K562 (cell line): ENCODE measurements around the gene RGL2. TPM values are rescaled to one million over a fixed set of nuclear protein-coding genes. Genes with fewer than 3 reads are reported as not detected.
A peak's percentile ranks its signal among the peaks of the same experiment; 100 is the strongest.

Experiments
- ARID3A ChIP-seq: IDR thresholded peaks from 2 replicates; pipeline ENCODE4 v1.6.1; 2012; ENCODE audit warnings: low read depth, low read length, improper control_type of control experiment, borderline replicate concordance
- ATF7 ChIP-seq: fragments of 450-650 bp; IDR thresholded peaks from 2 replicates; pipeline ENCODE4 v1.7.1; 2014; ENCODE audit warnings: mild to moderate bottlenecking, moderate library complexity
- CREB3 ChIP-seq: fragments of 450-650 bp; conservative IDR thresholded peaks from 2 replicates; pipeline ENCODE4 v1.6.1; 2016; ENCODE audit warnings: missing genetic modification characterization, low read depth, mild to moderate bottlenecking, missing compliant biosample characterization, moderate library complexity
- EGR1 ChIP-seq: fragments of 450-650 bp; conservative IDR thresholded peaks from 2 replicates; pipeline ENCODE4 v1.6.1; 2017; ENCODE audit warnings: mild to moderate bottlenecking
- EWSR1 ChIP-seq: fragments of 450-650 bp; IDR thresholded peaks from 2 replicates; pipeline ENCODE4 v1.6.1; 2018; ENCODE audit warnings: borderline replicate concordance, mild to moderate bottlenecking, low read depth, moderate library complexity; ENCODE audit not compliant: partially characterized antibody
- FOXJ2 ChIP-seq: fragments of 200-800 bp; sonication (Bioruptor generic); IDR thresholded peaks from 2 replicates; pipeline ENCODE4 v1.6.1; 2016; ENCODE audit warnings: missing genetic modification characterization, missing compliant biosample characterization
- HDAC6 ChIP-seq: IDR thresholded peaks from 2 replicates; pipeline ENCODE4 v1.6.1; 2012; ENCODE audit warnings: low read depth, mild to moderate bottlenecking, control low read depth, inconsistent platforms, low read length, moderate library complexity
- HIVEP1 ChIP-seq: fragments of 250-450 bp; sonication (Bioruptor Pico); IDR thresholded peaks from 2 replicates; pipeline ENCODE4 v1.4.0; 2020; ENCODE audit warnings: mild to moderate bottlenecking
- HNRNPUL1 ChIP-seq: fragments of 200-400 bp; formaldehyde crosslinking; IDR thresholded peaks from 2 replicates; pipeline ENCODE4 v1.6.1; 2017; ENCODE audit warnings: low read length
- HOMEZ ChIP-seq: fragments of 250-450 bp; sonication (Bioruptor Pico); IDR thresholded peaks from 2 replicates; pipeline ENCODE4 v1.4.0; 2020; ENCODE audit warnings: mild to moderate bottlenecking, moderate library complexity
- HOXB6 ChIP-seq: fragments of 250-450 bp; sonication (Bioruptor Pico); IDR thresholded peaks from 2 replicates; pipeline ENCODE4 v1.5.1; 2022; ENCODE audit warnings: mild to moderate bottlenecking, borderline replicate concordance
- KAT7 ChIP-seq: sonication (generic); formaldehyde crosslinking; IDR thresholded peaks from 2 replicates; pipeline ENCODE4 v1.8.0; 2022; ENCODE audit warnings: missing genetic modification reagents, mild to moderate bottlenecking, borderline replicate concordance
- MAFG ChIP-seq: fragments of 450-650 bp; conservative IDR thresholded peaks from 2 replicates; pipeline ENCODE4 v1.6.1; 2016; ENCODE audit warnings: missing genetic modification characterization, missing compliant biosample characterization
- MITF ChIP-seq: IDR thresholded peaks from 2 replicates; pipeline ENCODE4 v1.6.1; 2014; ENCODE audit warnings: antibody characterized with exemption
- SLC30A9 ChIP-seq: fragments of 250-450 bp; sonication (Bioruptor Pico); IDR thresholded peaks from 2 replicates; pipeline ENCODE4 v1.8.0; 2022; ENCODE audit warnings: mild to moderate bottlenecking, moderate library complexity
- SMARCB1 ChIP-seq: IDR thresholded peaks from 2 replicates; pipeline ENCODE4 v1.6.1; 2011; ENCODE audit warnings: improper control_type of control experiment, low read depth; ENCODE audit not compliant: insufficient read length
- TAF15 ChIP-seq: fragments of 200-400 bp; formaldehyde crosslinking; IDR thresholded peaks from 2 replicates; pipeline ENCODE4 v1.6.1; 2017; ENCODE audit warnings: mild to moderate bottlenecking, low read depth, low read length, moderate library complexity
- TFAP4 ChIP-seq: sonication (generic); formaldehyde crosslinking; IDR thresholded peaks from 2 replicates; pipeline ENCODE4 v1.8.0; 2022; ENCODE audit warnings: missing genetic modification reagents, mild to moderate bottlenecking, moderate library complexity, borderline replicate concordance
- ZFX ChIP-seq: sonication (generic); formaldehyde crosslinking; IDR thresholded peaks from 2 replicates; pipeline ENCODE4 v1.8.0; 2022; ENCODE audit warnings: mild to moderate bottlenecking, missing genetic modification reagents, moderate library complexity
- ZNF146 ChIP-seq: IDR thresholded peaks from one replicate; pipeline ENCODE4 v1.6.1; 2018; ENCODE audit warnings: missing compliant biosample characterization; ENCODE audit not compliant: unreplicated experiment
- ZNF239 ChIP-seq: fragments of 250-450 bp; sonication (Bioruptor Pico); IDR thresholded peaks from 2 replicates; pipeline ENCODE4 v1.4.0; 2020; ENCODE audit warnings: mild to moderate bottlenecking
- polyA plus RNA-seq, 8 experiments: library from polyadenylated mRNA; depleted of rRNA in 4 of 8; stranded (reverse) in 5 of 8; unstranded in 3 of 8; fragments of >200 nt; fragmentation: Nextera tagmentation in 2 of 8; fragmentation: Illumina TruSeq in 1 of 8; extraction: Ambion mirVana in 2 of 8; extraction: Trizol in 1 of 8; gene quantifications; 2 replicates each; pipeline versions ENCODE4 v1.2.1 to v1.2.3, GENCODE V29; 2011 to 2014; ENCODE audit warnings: inconsistent platforms in 1 of 8, missing spikeins in 1 of 8
- total RNA-seq, 7 experiments: library from RNA; depleted of rRNA in 6 of 7; stranded (reverse); fragments of >200 nt in 6 of 7; fragmentation: Illumina TruSeq in 2 of 7; extraction: Trizol in 2 of 7; gene quantifications; 2 replicates each; pipeline versions ENCODE4 v1.2.1 to v1.2.3, GENCODE V29; 2011 to 2021; ENCODE audit warnings: low replicate concordance in 1 of 7

The RGL2 gene
- total and polyA plus RNA-seq, 9 of the 15 experiments (the other 6 are each of a cell fraction or from before 2014, with no cell fraction given), result 1.8 to 57.1 (median 19.5) TPM

- peak; percentile 69; the same call in 1 of the 2 replicates for TF ChIP-seq HIVEP1
- peak; percentile 93 for TF ChIP-seq ATF7
- 0 out of 2 replicates have a peak, but pooled peaks have one; percentile 68 for TF ChIP-seq CREB3
- TF ChIP-seq MITF, result 0 out of 2 replicates have a peak, but pooled peaks have one; percentile 40
- no peak for TF ChIP-seq EGR1
- 0 out of 2 replicates have a peak, but pooled peaks have one; percentile 78 for TF ChIP-seq TAF15
- TF ChIP-seq ZNF146 (CRISPR knock-in tag), result no peak
- TF ChIP-seq HDAC6, result peak; percentile 90; the same call in 1 of the 2 replicates
- 0 out of 2 replicates have a peak, but pooled peaks have one; percentile 52 for TF ChIP-seq HOMEZ (CRISPR knock-in tag)
- TF ChIP-seq HOXB6 (CRISPR knock-in tag), result peak; percentile 11; the same call in 1 of the 2 replicates
- peak; percentile 93 for TF ChIP-seq FOXJ2
- TF ChIP-seq TFAP4 (CRISPR knock-in tag), result peak; percentile 81
- peak; percentile 100 for TF ChIP-seq ZFX (CRISPR knock-in tag)
- no peak for TF ChIP-seq HNRNPUL1
- no peak; the same call in 1 of the 2 replicates for TF ChIP-seq ZNF239 (CRISPR knock-in tag)
- no peak; the same call in 1 of the 2 replicates for TF ChIP-seq KAT7 (CRISPR knock-in tag)
- no peak for TF ChIP-seq MAFG (tag)
- TF ChIP-seq EWSR1, result no peak
- no peak for TF ChIP-seq SMARCB1
- no peak for TF ChIP-seq ARID3A
- no peak for TF ChIP-seq SLC30A9 (CRISPR knock-in tag)
Measured at GRCh38 chr6:33271468-33272274, 27.1 kb downstream of the RGL2 start, which contains the start of the genes RPS18 and VPS52 (continued).
